Neural cell (in vitro differentiated cells): ENCODE measurements around the gene GNE.

ENCODE experiments used
- CTCF ChIP-seq: fragments of 450-650 bp; IDR thresholded peaks from 2 replicates; pipeline ENCODE4 v1.5.1; 2014; ENCODE audit warnings: antibody characterized with exemption, mild to moderate bottlenecking, moderate library complexity; ENCODE audit not compliant: poor library complexity, severe bottlenecking
- EP300 ChIP-seq: fragments of 450-650 bp; conservative IDR thresholded peaks from 2 replicates; pipeline ENCODE4 v1.6.1; 2014; ENCODE audit warnings: antibody characterized with exemption, mild to moderate bottlenecking, moderate library complexity; ENCODE audit not compliant: poor library complexity, severe bottlenecking
- EZH2 ChIP-seq: fragments of 200-600, 300-800 bp; shearing (Covaris generic), sonication (generic); IDR thresholded peaks from 2 replicates; pipeline ENCODE4 v1.6.1; 2014; ENCODE audit warnings: antibody characterized with exemption, low read length, borderline replicate concordance, mild to moderate bottlenecking; ENCODE audit not compliant: insufficient read depth, poor library complexity, severe bottlenecking
- POLR2AphosphoS5 ChIP-seq: IDR thresholded peaks from 2 replicates; pipeline ENCODE4 v1.6.1; 2012
- RAD21 ChIP-seq: fragments of 450-650 bp; conservative IDR thresholded peaks from 2 replicates; pipeline ENCODE4 v1.6.1; 2014; ENCODE audit warnings: antibody characterized with exemption, mild to moderate bottlenecking, moderate library complexity
- REST ChIP-seq: IDR thresholded peaks from 2 replicates; pipeline ENCODE4 v1.6.1; 2012; ENCODE audit warnings: borderline replicate concordance
- TAF1 ChIP-seq: IDR thresholded peaks from 2 replicates; pipeline ENCODE4 v1.6.1; 2012; ENCODE audit warnings: low read depth

- TF ChIP-seq EZH2 (no peak), REST (no peak), CTCF (no peak), TAF1 (no peak), EP300 (no peak), RAD21 (no peak), POLR2AphosphoS5 (no peak)
Observed at GRCh38 chr9:36169708-36170107, 88.5 kb downstream of the GNE start.
